ENCODE measurements around the gene MANEA.

MANEA gene

DNA sequence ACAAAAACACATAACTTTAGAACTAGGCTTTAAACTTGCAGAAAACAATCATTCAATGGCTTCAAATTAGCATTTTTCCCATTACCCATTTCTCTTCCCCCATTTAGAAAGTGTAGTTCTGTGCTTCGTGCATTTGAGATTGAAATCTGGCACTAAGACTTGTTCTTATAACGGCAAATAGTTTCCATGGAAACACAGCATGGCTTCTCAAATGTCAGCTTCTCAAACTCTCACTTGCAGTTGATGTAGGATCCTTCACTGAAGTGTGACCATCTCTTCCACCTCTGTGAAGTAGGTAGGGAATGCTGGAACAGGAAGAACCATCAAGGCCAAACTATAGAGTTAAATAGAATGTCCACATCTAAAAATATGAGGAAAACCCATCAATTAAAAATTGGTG, 52.2 kb downstream of the MANEA start:
- Histone ChIP-seq H3K4me1 (ENCODE audit: control insufficient read depth in 5 of 5, insufficient read depth in 5 of 5, low read length in 5 of 5) (no peaks in the 10 kb centered on the region), H3K36me3 (ENCODE audit: control insufficient read depth in 5 of 5, insufficient read depth in 5 of 5, low read length in 5 of 5) (no peaks in the 10 kb centered on the region), H3K4me3 (ENCODE audit: low read depth in 1 of 5, low read length in 5 of 5) (no peak overlapping the region), H3K27ac (ENCODE audit: low read depth, low read length) (no peak overlapping the region), H3K27me3 (ENCODE audit: control insufficient read depth in 5 of 5, insufficient read depth in 4 of 5, low read length in 5 of 5) (no peaks in the 10 kb centered on the region), H3K9me3 (ENCODE audit: control insufficient read depth in 5 of 5, low read length in 5 of 5) (no peaks in the 10 kb centered on the region), H3K9ac (ENCODE audit: low read length in 5 of 5) (no peak overlapping the region)

GRCh38 chr6:95636552-95637431, 59.5 kb downstream of the MANEA start:
- Histone ChIP-seq H3K9ac (ENCODE audit: low read length in 5 of 5) (no peak overlapping the region), H3K36me3 (ENCODE audit: control insufficient read depth in 5 of 5, insufficient read depth in 5 of 5, low read length in 5 of 5) (no peaks in the 10 kb centered on the region), H3K27me3 (ENCODE audit: control insufficient read depth in 5 of 5, insufficient read depth in 4 of 5, low read length in 5 of 5) (no peaks in the 10 kb centered on the region), H3K27ac (ENCODE audit: low read depth, low read length) (no peak overlapping the region), H3K4me3 (ENCODE audit: low read depth in 1 of 5, low read length in 5 of 5) (no peak overlapping the region), H3K9me3 (ENCODE audit: control insufficient read depth in 5 of 5, low read length in 5 of 5) (no peaks in the 10 kb centered on the region), H3K4me1 (ENCODE audit: control insufficient read depth in 5 of 5, insufficient read depth in 5 of 5, low read length in 5 of 5) (no peaks in the 10 kb centered on the region)

DNA sequence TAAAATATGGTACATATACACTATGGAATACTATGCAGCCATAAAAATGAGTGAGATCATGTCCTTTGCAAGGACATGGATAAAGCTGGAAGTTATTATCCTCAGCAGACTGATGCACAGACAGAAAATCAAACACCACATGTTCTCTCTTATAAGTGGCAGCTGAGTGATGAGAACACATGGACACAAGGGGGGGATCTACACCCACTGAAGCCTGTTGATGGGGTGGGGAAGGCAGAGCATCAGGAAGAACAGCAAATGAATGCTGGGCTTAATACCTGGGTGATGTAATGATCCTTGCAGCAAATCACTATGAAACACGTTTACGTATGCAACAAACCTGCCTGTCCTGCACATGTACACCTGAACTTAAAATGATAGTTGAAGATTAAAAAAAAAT, 71.3 kb downstream of the MANEA start:
- H3K27me3 ChIP-seq (ENCODE audit: control insufficient read depth in 5 of 5, insufficient read depth in 4 of 5, low read length in 5 of 5): no peaks in the 10 kb centered on the region
- H3K27ac ChIP-seq (ENCODE audit: low read depth, low read length): no peak overlapping the region
- H3K36me3 ChIP-seq (ENCODE audit: control insufficient read depth in 5 of 5, insufficient read depth in 5 of 5, low read length in 5 of 5): no peaks in the 10 kb centered on the region

GRCh38 chr6:95649451-95649850, 72.1 kb downstream of the MANEA start:
- Histone ChIP-seq H3K27ac (ENCODE audit: low read depth, low read length) (no peak overlapping the region), H3K9me3 (ENCODE audit: control insufficient read depth in 5 of 5, low read length in 5 of 5) (peaks cover 0 to 13% (median 0%) of the 10 kb centered on the region in 5 donors), H3K9ac (ENCODE audit: low read length in 5 of 5) (no peak overlapping the region), H3K27me3 (ENCODE audit: control insufficient read depth in 5 of 5, insufficient read depth in 4 of 5, low read length in 5 of 5) (no peaks in the 10 kb centered on the region), H3K4me1 (ENCODE audit: control insufficient read depth in 5 of 5, insufficient read depth in 5 of 5, low read length in 5 of 5) (no peaks in the 10 kb centered on the region), H3K4me3 (ENCODE audit: low read depth in 1 of 5, low read length in 5 of 5) (no peak overlapping the region), H3K36me3 (ENCODE audit: control insufficient read depth in 5 of 5, insufficient read depth in 5 of 5, low read length in 5 of 5) (no peaks in the 10 kb centered on the region)

More for the DNA sequence above, 71.3 kb downstream of the MANEA start:
- Histone ChIP-seq H3K4me3 (ENCODE audit: low read depth in 1 of 5, low read length in 5 of 5) (no peak overlapping the region), H3K9ac (ENCODE audit: low read length in 5 of 5) (no peak overlapping the region), H3K4me1 (ENCODE audit: control insufficient read depth in 5 of 5, insufficient read depth in 5 of 5, low read length in 5 of 5) (no peaks in the 10 kb centered on the region), H3K9me3 (ENCODE audit: control insufficient read depth in 5 of 5, low read length in 5 of 5) (peaks cover 0 to 13% (median 0%) of the 10 kb centered on the region in 5 donors)

DNA sequence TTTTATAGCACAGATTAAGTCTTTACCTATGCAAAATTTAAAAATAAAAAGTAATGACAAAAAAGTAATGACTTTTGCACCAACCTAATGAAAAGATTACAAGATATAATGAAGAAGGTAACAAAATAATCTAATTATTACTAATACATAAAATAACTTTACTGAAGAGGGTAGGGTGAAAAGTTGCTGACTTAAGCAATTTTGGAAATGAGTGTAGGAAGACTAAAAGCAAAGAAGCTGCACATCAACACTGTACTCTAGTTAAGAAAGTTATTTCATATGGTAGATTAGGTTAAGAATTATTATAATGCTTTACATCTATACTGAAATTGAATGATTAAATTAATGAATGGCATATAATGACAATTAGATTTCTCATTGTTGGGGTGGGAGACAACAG, 76.8 kb downstream of the MANEA start:
- Histone ChIP-seq H3K4me3 (ENCODE audit: low read depth in 1 of 5, low read length in 5 of 5) (no peak overlapping the region), H3K27ac (ENCODE audit: low read depth, low read length) (no peak overlapping the region), H3K36me3 (ENCODE audit: control insufficient read depth in 5 of 5, insufficient read depth in 5 of 5, low read length in 5 of 5) (no peaks in the 10 kb centered on the region), H3K4me1 (ENCODE audit: control insufficient read depth in 5 of 5, insufficient read depth in 5 of 5, low read length in 5 of 5) (no peaks in the 10 kb centered on the region), H3K9me3 (ENCODE audit: control insufficient read depth in 5 of 5, low read length in 5 of 5) (no peaks in the 10 kb centered on the region), H3K9ac (ENCODE audit: low read length in 5 of 5) (no peak overlapping the region), H3K27me3 (ENCODE audit: control insufficient read depth in 5 of 5, insufficient read depth in 4 of 5, low read length in 5 of 5) (no peaks in the 10 kb centered on the region)

DNA sequence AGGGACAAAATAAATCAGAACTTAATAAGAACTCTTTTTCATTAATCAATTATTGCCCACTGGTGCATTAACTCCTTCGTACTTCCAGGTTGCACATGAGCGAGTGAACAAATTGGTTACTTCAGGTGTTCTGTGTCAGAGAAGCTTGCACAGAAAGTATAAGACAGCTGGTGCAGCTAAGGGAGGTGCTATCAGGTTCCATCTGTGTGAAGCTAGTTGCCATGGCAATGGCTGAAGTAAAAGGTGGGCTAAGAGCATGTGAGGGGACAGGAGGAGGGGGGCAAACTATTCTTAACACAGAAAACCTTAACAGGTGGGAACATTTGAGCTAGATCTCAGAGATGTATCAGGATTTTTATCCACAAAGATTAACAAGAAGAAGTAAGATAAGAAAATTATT, 81.6 kb downstream of the MANEA start:
- Histone ChIP-seq H3K27ac (ENCODE audit: low read depth, low read length) (no peak overlapping the region), H3K4me3 (ENCODE audit: low read depth in 1 of 5, low read length in 5 of 5) (no peak overlapping the region), H3K4me1 (ENCODE audit: control insufficient read depth in 5 of 5, insufficient read depth in 5 of 5, low read length in 5 of 5) (no peaks in the 10 kb centered on the region), H3K36me3 (ENCODE audit: control insufficient read depth in 5 of 5, insufficient read depth in 5 of 5, low read length in 5 of 5) (no peaks in the 10 kb centered on the region), H3K9me3 (ENCODE audit: control insufficient read depth in 5 of 5, low read length in 5 of 5) (no peaks in the 10 kb centered on the region), H3K27me3 (ENCODE audit: control insufficient read depth in 5 of 5, insufficient read depth in 4 of 5, low read length in 5 of 5) (no peaks in the 10 kb centered on the region), H3K9ac (ENCODE audit: low read length in 5 of 5) (no peak overlapping the region)
